Nephron (organoid): ENCODE data around the gene PRPF40A.
"Not testable (repeated sequence)": the region's sequence is repeated elsewhere in the genome, so short reads cannot be mapped to it uniquely, and the experiment has no call there.

Experiments
- H3K27ac Mint-ChIP-seq, 3 experiments: 2 replicates each; pipeline ENCODE4 v1.8.0; 2020; ENCODE audit warnings: mixed read lengths in 3 of 3, mild to moderate bottlenecking in 2 of 3, moderate library complexity in 1 of 3
- H3K27me3 Mint-ChIP-seq: 2 replicates; pipeline ENCODE4 v1.8.0; 2021; ENCODE audit warnings: low read depth, mild to moderate bottlenecking, moderate library complexity, mixed read lengths
- H3K36me3 Mint-ChIP-seq: 2 replicates; pipeline ENCODE4 v1.8.0; 2020; ENCODE audit warnings: low read depth, mixed read lengths
- H3K4me1 Mint-ChIP-seq: 2 replicates; pipeline ENCODE4 v1.8.0; 2020; ENCODE audit warnings: mixed read lengths
- H3K4me3 Mint-ChIP-seq, 3 experiments: 2 replicates each; pipeline ENCODE4 v1.8.0; 2020; ENCODE audit warnings: mild to moderate bottlenecking in 3 of 3, mixed read lengths in 3 of 3, moderate library complexity in 2 of 3
- H3K9me3 Mint-ChIP-seq: 2 replicates; pipeline ENCODE4 v1.8.0; 2020; ENCODE audit warnings: mixed read lengths
- TF ChIP-seq, protein P1 (sequence below), 3 experiments: fragments of 200-600 bp; sonication (generic); IDR thresholded peaks; one replicate each; pipeline ENCODE4 v1.5.0; 2021; ENCODE audit warnings: antibody characterized with exemption in 3 of 3; ENCODE audit not compliant: unreplicated experiment in 3 of 3

Gene PRPF40A

DNA sequence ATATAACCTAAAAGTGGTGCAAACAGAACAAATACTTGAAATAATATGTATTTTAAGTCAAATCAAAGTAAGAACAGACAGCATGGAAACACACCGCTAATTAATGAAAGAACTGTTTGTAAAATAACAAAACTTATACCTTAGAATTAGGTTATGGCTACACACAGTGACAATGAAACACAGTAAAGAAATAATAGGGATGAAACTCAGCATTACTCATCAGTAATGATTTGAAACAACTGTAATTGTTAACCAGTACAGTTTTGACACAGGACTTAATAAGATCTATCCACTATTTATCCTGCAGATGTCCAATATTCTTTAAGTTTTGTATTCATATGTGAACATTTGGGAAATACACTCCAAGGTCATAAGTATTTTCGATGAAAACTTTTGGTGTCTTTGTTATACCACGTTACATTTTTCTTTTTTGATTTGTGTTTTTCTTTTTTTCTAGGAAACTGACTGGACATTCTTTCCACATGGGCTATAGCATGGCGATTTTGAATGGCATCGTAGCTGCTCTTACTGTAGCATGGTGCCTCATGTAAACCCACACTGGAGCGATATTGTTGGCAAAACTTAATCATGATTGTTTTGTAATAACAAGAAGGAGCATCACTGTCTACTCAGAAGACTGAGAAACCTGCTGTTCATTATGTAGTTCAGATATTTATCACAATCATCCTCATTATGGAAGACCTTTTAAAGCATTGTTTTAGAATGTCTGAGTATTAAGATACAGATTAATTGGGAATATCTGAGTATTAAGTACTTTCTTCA lies 42.2 kb upstream of the PRPF40A start:
- H3K27ac Mint-ChIP-seq: no peak overlapping the region
- peaks cover 49% of the 10 kb centered on the region for H3K36me3 Mint-ChIP-seq
- no peak overlapping the region for H3K4me3 Mint-ChIP-seq
- H3K9me3 Mint-ChIP-seq: no peaks in the 10 kb centered on the region
- H3K4me1 Mint-ChIP-seq: no peaks in the 10 kb centered on the region
- TF ChIP-seq, protein P1, sequence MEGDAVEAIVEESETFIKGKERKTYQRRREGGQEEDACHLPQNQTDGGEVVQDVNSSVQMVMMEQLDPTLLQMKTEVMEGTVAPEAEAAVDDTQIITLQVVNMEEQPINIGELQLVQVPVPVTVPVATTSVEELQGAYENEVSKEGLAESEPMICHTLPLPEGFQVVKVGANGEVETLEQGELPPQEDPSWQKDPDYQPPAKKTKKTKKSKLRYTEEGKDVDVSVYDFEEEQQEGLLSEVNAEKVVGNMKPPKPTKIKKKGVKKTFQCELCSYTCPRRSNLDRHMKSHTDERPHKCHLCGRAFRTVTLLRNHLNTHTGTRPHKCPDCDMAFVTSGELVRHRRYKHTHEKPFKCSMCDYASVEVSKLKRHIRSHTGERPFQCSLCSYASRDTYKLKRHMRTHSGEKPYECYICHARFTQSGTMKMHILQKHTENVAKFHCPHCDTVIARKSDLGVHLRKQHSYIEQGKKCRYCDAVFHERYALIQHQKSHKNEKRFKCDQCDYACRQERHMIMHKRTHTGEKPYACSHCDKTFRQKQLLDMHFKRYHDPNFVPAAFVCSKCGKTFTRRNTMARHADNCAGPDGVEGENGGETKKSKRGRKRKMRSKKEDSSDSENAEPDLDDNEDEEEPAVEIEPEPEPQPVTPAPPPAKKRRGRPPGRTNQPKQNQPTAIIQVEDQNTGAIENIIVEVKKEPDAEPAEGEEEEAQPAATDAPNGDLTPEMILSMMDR (IDR thresholded peaks at IDR 0.05; ENCODE audit: unreplicated experiment in 3 of 3): no peak
- no peaks in the 10 kb centered on the region for H3K27me3 Mint-ChIP-seq

DNA sequence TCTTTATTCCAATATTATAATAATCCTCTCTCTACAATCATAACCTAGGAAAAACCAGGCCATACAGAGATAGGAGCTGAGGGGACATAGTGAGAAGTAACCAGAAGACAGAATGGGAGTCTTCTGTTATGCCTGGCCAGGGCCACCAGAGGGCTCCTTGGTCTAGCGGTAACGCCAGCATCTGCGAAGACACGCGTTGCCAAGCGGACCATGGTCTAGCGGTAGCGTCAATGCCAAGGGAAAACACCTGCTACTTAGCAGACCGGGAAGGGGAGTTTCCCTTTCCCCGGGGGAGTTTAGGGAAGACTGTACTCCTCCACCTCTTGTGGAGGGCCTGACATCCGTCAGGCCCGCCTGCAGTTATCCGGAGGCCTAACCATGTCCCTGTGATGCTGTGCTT lies 37.8 kb upstream of the PRPF40A start:
- H3K36me3 Mint-ChIP-seq: peaks cover 63% of the 10 kb centered on the region
- TF ChIP-seq, protein P1 (IDR thresholded peaks at IDR 0.05; ENCODE audit: unreplicated experiment in 3 of 3): peak; percentile 44 to 59 (median 57)

DNA sequence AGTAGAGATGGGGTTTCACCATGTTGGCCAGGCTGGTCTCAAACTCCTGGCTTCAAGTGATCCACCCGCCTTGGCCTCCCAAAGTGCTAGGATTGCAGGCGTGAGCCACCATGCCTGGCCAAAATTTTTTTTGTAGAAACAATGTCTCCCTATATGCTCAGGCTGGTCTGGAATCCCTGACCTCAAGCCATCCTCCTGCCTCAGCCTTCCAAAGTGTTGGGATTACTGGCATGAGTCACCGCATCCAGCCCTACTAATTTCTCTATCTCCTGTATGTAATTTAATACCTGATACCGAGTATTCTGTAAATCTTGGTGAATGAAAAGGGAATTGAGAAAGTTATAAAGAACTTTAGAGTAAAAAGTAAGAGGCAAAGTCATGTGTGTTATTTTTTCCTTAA lies 30.5 kb upstream of the PRPF40A start:
- not testable (repeated sequence) for H3K4me1 Mint-ChIP-seq, H3K27ac Mint-ChIP-seq, H3K4me3 Mint-ChIP-seq, H3K9me3 Mint-ChIP-seq, H3K27me3 Mint-ChIP-seq
- peaks cover 61% of the 10 kb centered on the region for H3K36me3 Mint-ChIP-seq

More for the DNA sequence above, 37.8 kb upstream of the PRPF40A start:
- H3K27ac Mint-ChIP-seq: no peak overlapping the region
- no peaks in the 10 kb centered on the region for H3K4me1 Mint-ChIP-seq
- no peak overlapping the region for H3K4me3 Mint-ChIP-seq
- H3K9me3 Mint-ChIP-seq: peaks cover 2% of the 10 kb centered on the region
- H3K27me3 Mint-ChIP-seq: no peaks in the 10 kb centered on the region

DNA sequence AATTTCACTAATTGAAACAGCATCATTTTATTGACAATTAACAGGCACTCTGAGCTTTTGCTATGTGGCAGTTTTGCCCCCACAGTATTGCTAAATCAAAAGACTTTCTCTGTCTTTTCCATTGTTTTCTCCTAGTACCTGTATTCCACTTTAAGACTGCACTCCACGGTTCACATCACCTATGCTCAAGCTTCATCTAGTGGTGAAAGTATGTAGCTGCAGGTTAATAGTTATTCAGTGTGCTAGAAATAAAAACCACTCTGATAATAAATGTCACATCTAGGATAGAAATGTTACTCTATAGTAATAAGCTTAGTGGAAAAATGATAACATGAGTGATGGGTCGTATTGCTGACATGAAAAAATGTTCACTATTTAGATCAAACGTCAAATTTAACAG lies 25.7 kb upstream of the PRPF40A start:
- H3K27me3 Mint-ChIP-seq: no peaks in the 10 kb centered on the region
- H3K4me1 Mint-ChIP-seq: no peaks in the 10 kb centered on the region
- H3K27ac Mint-ChIP-seq: no peak overlapping the region
- TF ChIP-seq, protein P1 (IDR thresholded peaks at IDR 0.05; ENCODE audit: unreplicated experiment in 3 of 3): peak; percentile 42 to 50 (median 45)
- peaks cover 6% of the 10 kb centered on the region for H3K9me3 Mint-ChIP-seq
- H3K4me3 Mint-ChIP-seq: no peak overlapping the region
- H3K36me3 Mint-ChIP-seq: peaks cover 52% of the 10 kb centered on the region

DNA sequence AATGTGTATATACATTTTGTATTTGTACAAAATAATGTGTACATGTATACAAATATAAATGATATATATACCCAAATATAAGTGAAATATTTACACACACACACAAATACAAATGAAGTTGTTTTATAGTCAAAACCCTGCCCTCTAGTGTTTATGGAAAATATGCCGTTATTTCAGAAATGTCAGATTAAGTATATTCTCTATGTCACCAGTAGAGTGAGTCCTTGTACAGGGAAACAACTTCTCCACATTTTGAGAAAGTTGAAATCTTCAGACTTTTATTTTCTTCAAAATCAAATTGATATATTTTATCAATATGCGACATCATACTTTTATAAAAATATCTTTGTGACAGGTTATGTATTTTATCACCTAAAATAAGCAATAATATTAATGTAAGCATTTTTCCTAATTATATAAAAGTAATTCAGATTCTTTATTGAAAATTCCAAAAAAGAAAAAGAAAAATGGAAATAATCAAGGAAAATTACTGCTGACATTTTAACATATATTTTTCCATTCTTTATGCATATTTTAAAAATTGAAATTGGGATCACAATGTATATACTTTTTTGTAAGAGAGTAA lies 23.6 kb upstream of the PRPF40A start:
- H3K9me3 Mint-ChIP-seq: peaks cover 6% of the 10 kb centered on the region
- H3K4me1 Mint-ChIP-seq: no peaks in the 10 kb centered on the region
- H3K27me3 Mint-ChIP-seq: no peaks in the 10 kb centered on the region
- no peak overlapping the region for H3K4me3 Mint-ChIP-seq
- TF ChIP-seq, protein P1 (IDR thresholded peaks at IDR 0.05; ENCODE audit: unreplicated experiment in 3 of 3): peak; percentile 65 to 91 (median 73)
- H3K36me3 Mint-ChIP-seq: peaks cover 61% of the 10 kb centered on the region
- H3K27ac Mint-ChIP-seq: no peak overlapping the region

DNA sequence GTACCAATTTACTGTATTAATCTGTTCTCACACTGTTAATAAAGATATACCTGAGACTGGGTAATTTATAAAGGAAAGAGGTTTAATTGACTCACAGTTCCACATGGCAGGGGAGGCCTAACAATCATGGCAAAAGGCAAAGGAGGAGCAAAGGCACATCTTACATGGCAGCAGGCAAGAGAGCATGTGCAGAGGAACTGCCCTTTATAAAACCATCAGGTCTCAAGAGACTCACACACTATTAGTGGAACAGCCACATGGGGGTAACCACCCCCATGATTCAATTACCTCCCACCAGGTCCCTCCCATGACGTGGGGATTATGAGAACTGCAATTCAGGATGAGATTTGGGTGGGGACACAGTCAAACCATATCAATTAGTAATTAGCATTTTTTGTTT lies 22.4 kb upstream of the PRPF40A start:
- H3K4me1 Mint-ChIP-seq, H3K27me3 Mint-ChIP-seq, H3K9me3 Mint-ChIP-seq, H3K27ac Mint-ChIP-seq, H3K4me3 Mint-ChIP-seq: not testable (repeated sequence)
- peaks cover 61% of the 10 kb centered on the region for H3K36me3 Mint-ChIP-seq

DNA sequence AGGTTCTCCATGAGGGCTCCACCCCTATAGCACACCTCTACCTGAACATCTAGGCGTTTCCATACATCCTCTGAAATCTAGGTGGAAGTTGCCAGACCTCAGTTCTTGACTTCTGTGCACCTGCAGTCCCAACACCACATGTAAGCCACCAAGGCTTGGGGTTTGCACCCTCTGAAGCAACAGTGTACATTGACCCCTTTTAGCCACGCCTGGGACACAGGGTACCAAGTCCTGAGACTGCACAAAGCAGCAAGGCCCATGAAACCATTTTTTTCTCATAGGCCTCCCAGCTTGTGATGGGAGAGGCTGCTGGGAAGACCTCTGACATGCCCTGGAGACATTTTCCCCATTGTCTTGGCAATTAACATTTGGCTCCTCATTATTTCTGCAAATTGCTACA lies 21.2 kb upstream of the PRPF40A start:
- no peak overlapping the region for H3K27ac Mint-ChIP-seq
- H3K4me3 Mint-ChIP-seq: no peak overlapping the region
- H3K4me1 Mint-ChIP-seq: peaks cover 4% of the 10 kb centered on the region
- no peaks in the 10 kb centered on the region for H3K27me3 Mint-ChIP-seq
- peaks cover 6% of the 10 kb centered on the region for H3K9me3 Mint-ChIP-seq
- H3K36me3 Mint-ChIP-seq: peaks cover 60% of the 10 kb centered on the region
- TF ChIP-seq, protein P1 (IDR thresholded peaks at IDR 0.05; ENCODE audit: unreplicated experiment in 3 of 3): no peak

DNA sequence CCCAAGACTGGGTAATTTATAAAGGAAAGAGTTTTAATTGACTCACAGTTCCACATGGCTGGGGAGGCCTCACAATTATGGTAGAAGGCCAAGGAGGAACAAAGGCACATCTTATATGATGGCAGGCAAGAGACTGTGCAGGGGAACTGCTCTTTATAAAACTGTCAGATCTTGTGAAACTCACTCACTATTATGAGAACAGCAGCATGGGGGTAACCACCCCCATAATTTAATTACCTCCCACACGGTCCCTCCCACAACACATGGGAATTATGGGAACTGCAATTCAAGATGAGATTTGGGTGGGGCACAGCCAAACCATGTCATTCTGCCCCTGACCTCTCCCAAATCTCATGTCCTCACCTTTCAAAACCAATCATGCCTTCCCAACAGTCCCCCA lies 20.2 kb upstream of the PRPF40A start:
- not testable (repeated sequence) for H3K27me3 Mint-ChIP-seq, H3K4me3 Mint-ChIP-seq, H3K4me1 Mint-ChIP-seq, H3K27ac Mint-ChIP-seq, H3K9me3 Mint-ChIP-seq
- H3K36me3 Mint-ChIP-seq: peaks cover 59% of the 10 kb centered on the region
